HFFc6 (cell line): Measurements from ENCODE around the gene PRPF19. TPM values are rescaled to one million over a fixed set of nuclear protein-coding genes. Genes with fewer than 3 reads are reported as not detected.

Source experiments
- DNase-seq: peaks from one replicate; pipeline ENCODE4 v3.0.0-alpha.2; 2018
- H3K27ac Mint-ChIP-seq: 2 replicates; pipeline ENCODE4 v1.8.0; 2020; ENCODE audit warnings: mild to moderate bottlenecking, mixed read lengths
- H3K27me3 Mint-ChIP-seq: 2 replicates; pipeline ENCODE4 v1.8.0; 2021; ENCODE audit warnings: mild to moderate bottlenecking, moderate library complexity, mixed read lengths; ENCODE audit not compliant: insufficient read depth
- H3K36me3 Mint-ChIP-seq: 2 replicates; pipeline ENCODE4 v1.8.0; 2021; ENCODE audit warnings: low read depth, mixed read lengths
- H3K4me1 Mint-ChIP-seq: 2 replicates; pipeline ENCODE4 v1.8.0; 2020; ENCODE audit warnings: low read depth, mixed read lengths
- H3K4me3 Mint-ChIP-seq: 2 replicates; pipeline ENCODE4 v1.8.0; 2020; ENCODE audit warnings: mild to moderate bottlenecking, moderate library complexity, mixed read lengths
- H3K9me3 Mint-ChIP-seq: 2 replicates; pipeline ENCODE4 v1.8.0; 2020; ENCODE audit warnings: mild to moderate bottlenecking, mixed read lengths
- CTCF ChIP-seq: fragments of 200-600 bp; sonication (generic); IDR thresholded peaks from 2 replicates; pipeline ENCODE4 v1.5.0; 2021; ENCODE audit warnings: antibody characterized with exemption, mild to moderate bottlenecking
- total RNA-seq, 6 experiments: library from RNA; stranded (reverse); fragmentation: NEBNext Ultra II Directional; extraction: Animal tissue kit (Norgen Biotek cat#: 25700); gene quantifications; 2 replicates in 1 of 6; 3 replicates in 5 of 6; pipeline ENCODE4 v1.2.3, GENCODE V29; 2021

The PRPF19 gene
- total RNA-seq, 6 experiments from 2014 or later, result 72.5 to 95.1 (median 89.4) TPM

- H3K27me3 Mint-ChIP-seq, result peaks cover 3% of the 10 kb centered on the region
- H3K4me1 Mint-ChIP-seq, result no peaks in the 10 kb centered on the region
- H3K4me3 Mint-ChIP-seq, result no peak overlapping the region
- no peak overlapping the region for H3K27ac Mint-ChIP-seq
- H3K36me3 Mint-ChIP-seq, result peaks cover 5% of the 10 kb centered on the region; the same call in 1 of the 2 replicates
- TF ChIP-seq CTCF, result no peak
- no peak for DNase-seq
- H3K9me3 Mint-ChIP-seq, result no peaks in the 10 kb centered on the region
These were observed 27.3 kb downstream of the PRPF19 start for GRCh38 chr11:60879104-60879503.

DNA sequence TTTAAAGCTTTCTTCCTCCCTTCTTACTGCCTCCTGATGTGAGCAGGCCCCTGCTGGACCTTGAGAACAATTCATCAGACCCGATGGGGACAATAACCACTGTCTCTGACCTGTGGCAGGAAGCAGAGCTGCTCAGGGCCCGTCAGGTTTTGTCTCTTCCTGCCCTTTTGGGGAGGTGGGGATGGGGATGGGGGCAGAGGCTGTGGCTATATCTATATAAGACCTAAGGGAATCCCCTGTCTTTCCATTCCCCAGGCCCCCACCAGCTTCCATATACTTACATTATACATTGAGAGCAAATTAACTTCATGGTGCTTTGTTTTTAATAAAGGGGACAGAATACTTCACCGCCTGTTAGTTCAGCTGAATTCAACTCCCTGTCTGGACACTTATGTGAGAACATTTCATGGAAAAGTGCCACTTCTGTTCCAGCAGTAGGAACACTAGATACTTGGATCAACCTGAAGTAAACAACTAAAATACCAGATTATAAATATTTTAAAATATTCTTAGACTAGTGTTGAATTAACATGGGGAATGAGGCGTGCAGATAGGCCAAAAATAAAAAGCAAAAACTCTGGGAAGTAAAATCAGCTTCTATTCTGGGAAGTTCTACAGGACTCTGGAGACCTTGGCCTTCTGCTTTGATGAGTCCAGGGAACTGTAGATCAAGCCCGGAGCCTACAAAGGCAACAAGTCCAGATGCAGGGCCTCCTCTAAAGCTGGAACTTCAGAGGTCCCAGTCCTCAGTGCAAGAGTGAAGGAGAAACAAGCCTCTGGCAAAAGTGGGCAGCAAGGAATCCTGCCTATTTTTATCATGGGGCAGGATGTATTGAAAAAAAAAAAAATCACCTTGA, 27.9 kb downstream of the PRPF19 start:
- Mint-ChIP-seq H3K4me1 (peaks cover 3% of the 10 kb centered on the region), H3K36me3 (peaks cover 5% of the 10 kb centered on the region; the same call in 1 of the 2 replicates), H3K9me3 (no peaks in the 10 kb centered on the region), H3K4me3 (no peak overlapping the region), H3K27me3 (peaks cover 3% of the 10 kb centered on the region), H3K27ac (no peak overlapping the region)
- DNase-seq, result no peak
- TF ChIP-seq CTCF, result no peak

GRCh38 chr11:60876168-60876485, 30.3 kb downstream of the PRPF19 start:
- Mint-ChIP-seq H3K4me1 (peaks cover 23% of the 10 kb centered on the region), H3K36me3 (peaks cover 5% of the 10 kb centered on the region; the same call in 1 of the 2 replicates), H3K9me3 (no peaks in the 10 kb centered on the region), H3K27ac (no peak overlapping the region), H3K27me3 (peaks cover 3% of the 10 kb centered on the region), H3K4me3 (no peak overlapping the region)
- DNase-seq, result no peak
- no peak for TF ChIP-seq CTCF

- no peak for DNase-seq
- Mint-ChIP-seq H3K4me1 (peaks cover 23% of the 10 kb centered on the region), H3K27ac (no peak overlapping the region), H3K27me3 (peaks cover 5% of the 10 kb centered on the region), H3K36me3 (peaks cover 5% of the 10 kb centered on the region; the same call in 1 of the 2 replicates), H3K4me3 (no peak overlapping the region), H3K9me3 (no peaks in the 10 kb centered on the region)
- TF ChIP-seq CTCF, result no peak
These were observed 30.8 kb downstream of the PRPF19 start for GRCh38 chr11:60875366-60876167.

DNA sequence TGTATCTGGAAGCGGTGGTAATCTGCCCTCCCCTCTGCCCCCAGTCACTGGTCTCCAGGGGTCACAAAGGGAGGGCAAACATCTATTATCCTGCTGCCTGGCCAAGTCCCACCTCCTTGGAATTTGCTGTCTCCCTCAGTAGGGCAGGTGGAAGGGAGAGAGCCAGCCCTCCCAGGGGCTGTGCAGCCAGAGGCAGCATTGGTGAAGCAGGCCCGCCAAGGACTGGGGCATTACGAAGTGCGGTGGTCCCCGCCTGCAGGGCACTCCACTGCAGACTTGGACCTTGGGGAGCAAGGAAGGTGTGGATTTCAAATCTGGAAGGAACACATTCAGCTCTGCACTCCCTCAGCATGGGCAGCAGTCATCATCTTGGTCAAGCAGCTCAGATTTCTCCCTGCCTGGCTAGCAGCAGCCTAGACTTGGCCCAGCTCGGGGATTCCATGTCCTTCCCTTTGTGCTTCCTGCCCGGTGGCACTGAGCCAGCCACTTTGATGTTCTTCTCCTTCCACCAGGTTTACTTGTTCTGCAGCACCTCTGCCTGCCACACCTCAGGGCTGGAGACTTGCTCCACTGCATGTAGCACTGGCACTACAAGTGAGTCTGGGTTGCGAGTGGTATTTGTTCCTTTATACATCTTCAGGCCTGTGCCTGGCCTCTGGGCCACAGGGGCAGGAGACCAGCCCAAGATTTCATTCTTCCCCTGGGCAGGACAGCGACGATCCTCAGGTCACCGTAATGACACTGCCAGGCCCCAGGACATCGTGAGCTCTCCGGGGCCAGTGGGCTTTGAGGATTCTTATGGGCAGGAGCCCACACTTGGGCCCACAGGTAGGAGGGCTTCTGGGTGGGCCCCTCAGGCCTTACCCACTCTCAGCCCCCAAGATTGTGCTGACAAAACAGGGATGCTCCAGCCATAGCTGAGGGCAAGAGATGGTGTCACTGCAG, 31.7 kb downstream of the PRPF19 start:
- TF ChIP-seq CTCF, result no peak

More for the DNA sequence above, 31.7 kb downstream of the PRPF19 start:
- Mint-ChIP-seq H3K27me3 (peaks cover 5% of the 10 kb centered on the region), H3K4me3 (no peak overlapping the region), H3K36me3 (peaks cover 5% of the 10 kb centered on the region; the same call in 1 of the 2 replicates), H3K4me1 (peaks cover 23% of the 10 kb centered on the region), H3K9me3 (no peaks in the 10 kb centered on the region), H3K27ac (no peak overlapping the region)
- DNase-seq, result no peak
